HG03108 (cell line): ENCODE data around the gene C17orf75.

Source experiments
- ATAC-seq: cut with Tn5 transposase; IDR thresholded peaks from one replicate; pipeline ENCODE4 v1.9.1; 2021; ENCODE audit warnings: moderate library complexity; ENCODE audit not compliant: unreplicated experiment

The C17orf75 gene

DNA sequence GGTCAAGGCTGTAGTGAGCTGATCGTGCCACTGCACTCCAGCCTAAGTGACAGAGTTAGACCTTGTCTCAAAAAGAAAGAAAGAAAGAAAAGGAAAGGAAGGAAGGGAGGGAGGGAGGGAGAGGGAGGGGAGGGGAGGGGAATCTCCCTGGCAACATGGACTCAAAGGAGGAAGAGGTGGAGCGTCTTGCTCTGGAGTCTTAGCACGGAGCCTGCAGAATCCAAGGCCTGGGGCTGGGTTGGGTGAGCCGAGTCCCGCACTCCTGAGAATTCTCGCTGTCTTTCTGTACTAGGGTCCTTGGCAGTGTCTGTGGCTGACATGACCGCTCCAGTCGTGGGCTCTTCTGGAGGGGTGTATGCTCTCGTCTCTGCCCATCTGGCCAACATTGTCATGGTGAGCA lies 36.9 kb downstream of the C17orf75 start:
- ATAC-seq = no peak

DNA sequence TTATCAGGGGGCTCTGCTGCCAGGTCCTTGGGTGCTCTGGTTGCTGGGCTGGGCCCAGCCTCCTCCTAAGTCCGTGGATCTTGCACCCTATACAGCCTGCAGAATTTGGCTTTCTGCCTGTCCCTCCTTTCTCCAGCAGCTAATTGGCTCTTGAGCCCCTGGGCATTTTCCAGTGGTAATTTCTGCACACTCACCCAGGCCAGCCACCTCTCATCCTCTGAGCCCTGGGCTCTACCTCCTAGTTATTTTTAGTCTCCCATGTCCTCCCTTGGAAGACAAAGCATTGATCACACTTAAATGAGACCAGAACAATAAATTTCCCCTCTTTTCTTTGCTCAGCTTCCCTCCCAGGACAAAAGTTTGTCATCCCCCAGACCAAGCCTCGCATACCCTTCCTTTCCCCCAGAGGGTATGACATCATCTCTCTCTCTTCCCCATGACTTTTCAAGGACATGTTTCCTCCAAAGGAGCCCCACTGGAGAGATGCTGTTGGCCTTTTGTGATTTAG lies 38.1 kb downstream of the C17orf75 start:
- no peak for ATAC-seq

DNA sequence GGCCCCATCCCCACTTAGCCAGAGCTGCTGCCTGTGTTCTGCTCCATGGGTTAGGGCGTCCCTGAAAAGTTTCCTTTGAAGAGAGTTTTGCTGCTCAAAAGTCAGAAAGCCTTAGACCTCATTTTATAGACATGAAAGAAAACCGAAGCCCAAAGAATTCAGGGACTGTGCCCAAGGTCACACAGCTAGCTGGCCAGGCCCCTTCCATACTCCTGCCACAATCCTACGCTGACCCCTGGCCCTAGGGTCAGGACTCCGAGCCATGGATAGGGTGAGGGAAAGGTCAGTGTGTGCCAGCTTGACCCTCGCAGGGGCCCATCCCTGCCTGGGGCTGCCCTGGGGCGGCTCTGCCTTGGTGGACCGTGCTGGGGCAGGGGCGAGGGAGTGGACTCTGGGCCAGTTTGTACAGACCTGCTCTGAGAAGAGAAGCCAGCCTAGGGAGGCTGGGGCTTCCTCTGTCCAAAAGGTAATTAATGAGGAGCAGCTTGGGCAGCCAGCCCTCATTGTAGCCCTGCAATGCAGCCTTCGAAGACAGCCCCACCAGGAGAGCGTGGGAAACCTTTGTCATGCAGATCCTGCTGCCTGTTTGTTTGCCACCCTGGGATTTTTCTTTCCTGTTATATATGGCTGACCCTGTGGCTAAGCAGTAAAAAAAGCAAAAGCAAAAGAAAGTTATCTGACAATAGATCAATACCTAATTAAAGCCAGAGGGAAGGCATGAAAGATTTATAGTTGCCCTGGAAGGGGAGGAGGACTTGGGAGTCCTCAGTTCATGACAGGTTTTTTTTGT lies 38.9 kb downstream of the C17orf75 start:
- ATAC-seq = no peak

DNA sequence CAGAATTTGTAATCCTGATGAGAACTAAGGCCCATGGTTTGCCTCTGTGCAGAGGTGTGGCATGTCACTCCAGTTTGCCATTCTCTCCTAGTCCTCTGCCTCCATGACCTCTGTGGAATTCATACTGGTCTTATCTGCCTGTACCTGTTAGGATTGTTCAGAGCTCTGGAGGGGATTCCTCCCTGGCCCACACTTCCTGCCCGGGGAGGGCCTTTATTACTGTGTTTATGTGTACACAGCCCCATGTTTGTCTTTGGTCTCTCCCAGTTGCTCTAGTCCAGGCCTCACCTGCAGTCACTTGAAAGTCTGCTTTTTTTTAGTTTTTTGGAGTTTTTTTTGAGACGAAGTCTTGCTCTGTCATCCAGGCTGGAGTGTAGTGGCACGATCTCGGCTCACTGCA lies 39.9 kb downstream of the C17orf75 start:
- no peak for ATAC-seq

DNA sequence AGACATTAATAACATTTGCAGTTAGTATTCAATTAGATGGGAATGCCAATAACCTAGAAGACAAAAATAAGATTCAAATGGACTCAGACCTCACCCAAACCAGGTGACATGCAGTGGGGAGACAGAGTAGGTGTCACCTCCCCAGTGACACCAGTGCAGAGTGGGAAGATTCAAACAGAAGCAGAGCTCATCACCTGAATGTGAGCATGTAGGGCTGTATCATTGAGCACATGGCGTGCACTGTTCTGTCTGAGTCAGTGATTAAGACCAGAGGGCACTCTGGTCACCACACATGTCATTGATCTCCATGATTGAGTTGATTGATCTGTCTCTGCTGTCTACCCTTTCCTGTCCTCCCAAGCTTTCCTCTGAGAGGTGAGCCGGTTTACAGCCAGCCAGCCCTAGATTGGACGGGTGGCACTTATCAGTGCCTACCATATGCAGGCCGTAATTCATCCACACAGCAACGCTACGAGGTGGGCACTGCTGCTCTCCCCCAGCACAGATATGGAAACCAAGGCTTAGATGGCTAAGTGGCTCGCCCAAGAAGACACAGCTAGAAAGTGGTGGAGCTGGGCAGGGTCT lies 42.3 kb downstream of the C17orf75 start:
- ATAC-seq = no peak

DNA sequence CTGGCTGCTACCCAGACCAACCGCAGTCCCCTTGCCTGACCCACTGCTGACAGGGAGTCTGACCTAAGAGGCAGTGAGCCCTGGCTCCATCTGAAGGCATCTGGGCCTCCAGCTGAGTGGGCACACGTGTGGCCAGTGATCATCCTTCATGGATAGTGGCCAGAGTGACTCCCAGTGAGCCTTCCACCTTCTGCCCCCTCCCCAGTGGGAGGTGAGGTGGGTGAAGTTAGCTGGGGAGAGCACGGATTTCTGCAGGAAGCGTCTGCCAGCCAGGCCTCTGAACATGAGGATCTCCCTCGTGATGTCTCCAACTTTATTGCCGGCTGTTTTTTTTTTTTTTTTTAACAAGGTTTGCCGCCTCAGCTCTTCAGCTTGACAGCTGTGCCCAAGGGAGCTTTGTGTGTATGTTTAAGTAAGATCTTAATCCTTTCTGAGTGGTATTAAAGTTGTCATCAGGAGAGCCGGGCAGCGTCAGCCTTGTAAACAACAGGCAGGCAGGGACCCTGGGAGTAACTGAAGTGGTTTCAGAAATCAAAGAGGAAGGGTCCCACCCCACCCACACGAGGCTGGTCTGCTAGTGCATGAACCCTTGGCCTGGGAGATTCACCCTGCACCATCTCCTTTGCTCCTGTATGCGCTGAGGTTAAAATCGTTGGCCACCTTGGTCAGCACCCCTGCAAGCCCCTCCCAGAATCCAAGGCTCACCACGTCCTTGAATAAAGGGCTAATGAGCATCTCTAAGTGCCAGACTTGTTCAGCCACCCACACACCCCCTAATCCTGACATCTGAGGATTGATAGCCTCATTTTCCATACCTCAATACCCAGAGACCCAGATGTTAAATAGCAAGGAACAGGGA lies 43.0 kb downstream of the C17orf75 start:
- no peak for ATAC-seq

DNA sequence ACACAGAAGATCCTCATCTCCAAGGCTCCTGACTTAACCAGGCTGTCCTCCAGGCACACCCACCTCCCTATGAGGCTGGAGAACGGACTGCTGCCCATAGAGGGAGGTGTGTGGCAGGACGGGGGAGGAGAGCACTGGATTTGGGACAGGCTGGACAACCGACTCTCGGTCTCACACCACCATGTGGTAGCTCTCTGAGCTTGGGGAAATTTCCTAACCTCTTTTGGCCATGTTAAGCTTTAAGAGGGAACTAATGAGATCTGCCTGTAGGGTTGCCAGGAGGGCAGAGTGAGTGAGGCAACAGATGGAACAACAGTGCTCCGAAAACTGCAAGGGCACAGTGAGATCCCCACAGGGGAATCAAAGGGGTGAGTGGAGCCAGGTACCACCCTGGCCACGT lies 43.7 kb downstream of the C17orf75 start:
- no peak for ATAC-seq

DNA sequence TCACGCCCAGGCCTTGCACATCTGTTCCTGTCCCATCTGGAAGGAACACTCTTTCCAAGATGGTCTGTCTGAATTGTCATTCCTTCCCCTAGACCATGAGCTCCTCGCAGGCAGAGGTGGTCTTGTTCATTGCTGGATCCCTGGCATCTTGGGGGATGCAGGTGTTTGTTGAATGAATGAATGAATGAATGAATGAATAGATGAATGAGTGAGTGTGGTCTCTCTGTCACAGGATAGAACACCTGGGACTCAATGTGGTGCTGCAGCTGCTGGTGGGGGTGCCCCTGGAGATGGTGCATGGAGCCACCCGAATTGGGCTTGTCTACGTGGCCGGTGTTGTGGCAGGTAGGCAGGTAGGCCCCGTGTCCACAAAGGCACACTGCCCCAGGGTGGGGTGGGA lies 44.1 kb downstream of the C17orf75 start:
- ATAC-seq = no peak

DNA sequence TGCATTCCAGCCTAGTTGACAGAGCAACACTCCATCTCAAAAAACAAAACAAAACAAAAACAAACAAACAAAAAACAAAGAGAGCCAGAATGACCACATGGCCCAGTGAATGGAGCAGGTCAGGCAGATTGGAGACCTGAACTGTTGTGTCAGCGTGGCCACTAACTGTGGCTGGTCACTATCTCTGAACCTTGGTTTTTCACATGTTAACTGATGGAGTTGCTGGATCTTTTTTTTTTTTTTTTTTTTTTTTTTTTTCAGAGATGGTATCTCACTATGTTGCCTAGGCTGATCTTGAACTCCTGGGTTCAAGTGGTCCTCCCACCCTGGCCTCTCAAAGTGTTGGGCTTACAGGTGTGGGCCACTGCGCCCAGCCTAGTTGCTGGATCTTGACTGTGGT lies 44.5 kb downstream of the C17orf75 start:
- no peak for ATAC-seq

DNA sequence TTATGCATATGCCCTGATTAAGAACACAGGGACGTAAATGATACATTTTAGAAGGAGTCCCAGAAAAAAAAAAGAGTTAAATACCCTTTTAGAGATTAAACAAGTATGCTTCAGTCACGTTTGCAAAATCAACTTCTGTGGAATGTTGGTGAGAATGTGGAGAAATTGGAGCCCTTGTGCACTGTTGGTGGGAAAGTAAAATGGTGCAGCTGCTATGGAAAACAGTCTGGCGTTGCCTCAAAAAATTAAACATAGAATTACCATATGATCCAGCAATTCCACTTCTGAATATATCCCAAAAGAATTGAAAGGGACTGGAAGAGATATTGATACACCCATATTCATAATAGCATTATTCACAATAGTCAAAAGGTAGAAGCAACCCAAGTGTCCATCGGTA lies 49.9 kb downstream of the C17orf75 start:
- no peak for ATAC-seq

DNA sequence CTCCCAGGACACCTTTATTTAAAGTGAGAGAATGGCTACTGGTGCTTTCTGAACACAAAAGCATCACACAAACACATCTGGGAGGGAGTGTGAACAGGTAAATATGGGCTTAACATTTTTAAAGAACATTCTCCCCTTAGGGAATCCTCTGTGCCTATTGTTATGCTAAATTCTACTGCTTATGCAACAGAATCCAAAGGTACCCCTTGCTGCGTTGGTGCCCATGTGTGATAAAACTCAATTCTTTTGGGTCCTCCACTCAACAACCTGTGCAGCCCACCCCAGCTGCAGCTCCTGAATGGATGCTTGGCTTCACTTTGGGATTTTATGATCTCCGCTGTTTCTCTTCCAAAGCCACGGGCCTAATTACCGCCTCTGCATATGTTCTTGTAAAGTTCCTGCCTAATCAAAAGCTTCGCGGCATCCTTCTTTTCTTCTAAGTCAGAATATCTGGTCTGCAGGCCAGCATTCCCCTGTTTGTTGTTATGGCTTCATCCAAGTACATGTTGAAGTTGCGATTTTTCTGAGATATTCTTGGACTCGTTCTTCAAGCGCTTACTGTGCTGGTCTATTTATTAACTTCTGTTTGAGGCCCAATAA lies 52.4 kb downstream of the C17orf75 start:
- ATAC-seq = no peak

DNA sequence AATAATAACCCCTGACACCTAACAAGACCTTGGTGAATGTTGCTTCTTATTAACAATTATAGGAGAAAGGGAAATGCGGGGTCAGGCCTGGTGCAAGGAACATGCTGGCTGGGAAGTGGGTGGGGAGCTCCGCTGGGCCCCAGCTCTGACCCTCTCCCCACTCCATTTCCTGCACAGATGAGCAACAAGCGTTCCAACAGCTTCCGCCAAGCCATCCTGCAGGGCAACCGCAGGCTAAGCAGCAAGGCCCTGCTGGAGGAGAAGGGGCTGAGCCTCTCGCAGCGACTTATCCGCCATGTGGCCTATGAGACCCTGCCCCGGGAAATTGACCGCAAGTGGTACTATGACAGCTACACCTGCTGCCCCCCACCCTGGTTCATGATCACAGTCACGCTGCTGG lies 53.4 kb downstream of the C17orf75 start:
- ATAC-seq = no peak

DNA sequence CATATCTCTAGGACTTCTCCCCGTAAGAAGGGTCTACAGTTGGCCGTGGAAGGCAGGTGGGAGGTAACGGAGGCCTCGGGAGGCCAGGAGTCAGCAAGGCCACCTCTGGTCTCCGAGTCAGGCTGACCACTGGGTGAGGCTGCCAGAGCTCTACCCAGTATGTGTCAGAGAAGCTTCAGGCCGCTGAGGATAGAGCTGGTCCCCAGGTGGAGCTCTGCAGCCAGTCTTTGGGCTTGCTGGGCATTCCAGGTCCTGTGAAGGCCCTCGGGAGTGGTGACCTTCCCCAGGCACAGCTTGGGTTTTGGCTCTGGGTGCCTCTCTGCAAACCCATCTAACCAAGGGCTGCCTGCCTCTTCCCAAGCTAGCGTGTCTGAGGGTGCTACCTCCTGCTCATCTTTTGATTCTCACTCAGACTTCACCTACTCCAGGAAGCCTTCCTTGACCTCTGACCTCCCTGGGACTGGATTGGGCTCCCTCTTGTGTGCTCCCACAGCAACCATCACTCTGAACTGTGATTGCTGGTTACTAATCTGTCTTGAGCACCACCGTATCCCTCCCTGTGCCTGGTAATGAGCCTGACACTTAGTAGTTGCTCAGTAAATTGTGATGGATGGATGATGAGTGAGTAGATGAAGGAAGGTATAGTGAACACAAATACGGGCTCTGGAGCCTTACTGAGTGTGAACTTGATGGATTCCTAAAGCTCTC lies 54.0 kb downstream of the C17orf75 start:
- ATAC-seq = no peak

DNA sequence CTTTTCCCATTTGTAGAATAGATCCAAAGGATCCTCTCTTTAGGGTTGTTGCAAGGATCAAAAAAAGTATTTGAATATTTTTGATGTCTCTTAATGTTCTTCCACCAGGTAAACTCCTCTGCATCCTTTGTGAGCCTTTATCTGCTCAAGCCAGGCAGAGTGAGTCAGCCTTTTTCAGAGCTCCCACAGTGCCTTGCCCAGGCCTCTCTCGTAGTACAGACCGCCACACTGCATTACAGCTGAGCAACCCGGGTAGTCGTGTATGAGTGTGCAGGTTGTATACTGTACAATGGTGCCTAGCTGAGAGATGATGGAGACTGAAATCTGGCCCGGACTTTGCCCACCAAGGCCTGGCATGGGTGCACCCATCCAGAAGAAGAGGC lies 55.5 kb downstream of the C17orf75 start:
- no peak for ATAC-seq

DNA sequence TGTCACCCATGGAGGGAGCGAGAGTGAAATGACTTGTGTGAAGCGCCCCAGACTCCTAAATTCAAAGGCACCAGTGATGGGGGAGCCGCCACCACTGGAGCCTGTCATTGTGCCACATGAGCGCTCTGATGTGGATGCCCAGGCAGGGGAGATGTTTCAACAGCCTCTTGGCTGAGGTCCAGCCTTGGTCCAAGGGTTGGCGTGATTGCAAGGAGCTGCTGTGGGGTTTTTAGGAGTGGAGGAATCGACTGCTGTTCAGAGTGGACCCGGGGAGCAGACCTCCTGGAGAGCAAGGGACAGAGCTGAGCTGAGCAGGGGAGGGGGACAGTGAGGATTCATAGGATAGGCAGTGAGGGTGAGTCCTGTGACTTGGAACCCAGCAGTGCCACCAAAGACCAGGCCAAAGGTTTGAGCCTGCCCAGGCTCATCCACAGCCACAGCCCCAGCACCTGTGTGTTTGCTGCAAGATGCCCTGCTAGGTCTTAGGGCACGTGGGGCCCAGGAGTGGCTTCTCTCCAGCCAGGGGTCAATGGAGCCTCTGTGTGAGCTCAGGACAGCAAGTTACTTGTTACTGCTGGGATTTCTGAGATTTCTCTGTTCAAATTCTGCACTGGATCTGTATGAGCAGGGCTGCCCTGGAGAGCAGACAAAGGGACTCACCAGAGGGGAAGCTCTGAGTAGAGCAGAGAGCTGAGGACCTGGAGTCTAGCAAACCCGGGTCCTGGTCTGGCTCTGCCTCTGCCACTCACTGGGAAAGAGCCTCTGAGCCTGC lies 56.0 kb downstream of the C17orf75 start:
- no peak for ATAC-seq

DNA sequence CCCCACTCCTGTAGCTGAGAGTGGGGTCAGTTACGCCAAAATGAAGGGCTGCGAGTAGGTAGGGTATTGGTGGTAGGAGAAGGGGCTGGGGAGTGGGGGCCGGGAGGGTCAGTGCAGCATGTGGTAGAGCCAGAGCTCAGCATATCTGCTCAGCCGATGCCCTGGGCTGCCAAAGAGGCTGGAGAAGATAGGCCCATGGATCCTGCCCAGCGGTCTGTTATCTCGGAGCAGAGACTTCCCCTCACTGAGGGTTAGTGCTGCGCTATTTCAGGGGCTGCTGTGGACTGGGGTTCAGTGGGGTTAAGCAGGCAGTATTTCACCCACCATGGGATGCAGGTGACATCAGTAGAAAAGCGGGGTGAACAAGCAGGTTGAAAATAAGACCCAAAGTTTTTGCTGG lies 56.7 kb downstream of the C17orf75 start:
- ATAC-seq = no peak

DNA sequence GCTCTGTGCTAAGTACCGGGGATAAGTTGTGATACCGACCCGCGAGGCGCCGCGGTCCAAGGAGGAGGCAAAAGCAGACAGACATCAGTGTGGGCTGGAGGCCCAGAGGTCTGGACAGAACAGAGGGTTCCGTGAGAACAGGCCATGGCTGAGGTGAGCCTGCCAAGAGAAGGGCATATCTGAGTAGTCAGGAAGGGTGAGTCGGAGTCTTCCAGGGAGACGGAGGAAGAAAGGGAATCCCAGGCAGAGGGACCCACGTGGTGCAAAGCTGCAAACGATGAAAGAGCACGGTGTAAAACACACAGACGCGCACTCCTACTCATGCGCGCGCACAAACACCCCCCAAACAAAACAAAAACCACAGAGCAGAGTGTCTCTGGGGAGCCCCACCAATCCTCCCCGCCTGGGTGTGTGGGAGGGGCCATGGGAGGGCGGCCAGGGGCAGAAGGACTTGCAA lies 58.2 kb downstream of the C17orf75 start:
- ATAC-seq = no peak

DNA sequence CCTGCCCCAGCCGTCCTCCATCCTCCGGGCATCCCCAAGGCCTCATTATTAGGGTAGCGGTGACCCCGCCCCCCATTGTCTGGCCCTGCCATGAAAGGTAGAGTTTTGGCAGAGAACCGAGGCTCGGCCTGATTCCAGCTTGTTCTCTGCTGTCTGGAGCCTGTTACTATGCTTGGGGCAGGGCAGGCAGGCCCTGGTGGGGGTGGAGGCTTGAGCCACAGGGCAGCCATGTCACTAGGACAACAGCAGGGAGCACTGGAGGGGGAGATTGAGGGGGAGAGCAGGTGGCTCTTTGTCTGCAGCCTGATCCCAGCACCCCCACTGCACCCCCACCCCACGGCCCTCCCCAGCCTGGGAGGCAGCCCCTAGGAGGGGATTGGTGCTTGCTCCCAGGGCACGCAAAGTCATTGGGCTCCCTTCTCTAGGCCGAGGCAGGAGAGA lies 60.9 kb downstream of the C17orf75 start:
- ATAC-seq = no peak

DNA sequence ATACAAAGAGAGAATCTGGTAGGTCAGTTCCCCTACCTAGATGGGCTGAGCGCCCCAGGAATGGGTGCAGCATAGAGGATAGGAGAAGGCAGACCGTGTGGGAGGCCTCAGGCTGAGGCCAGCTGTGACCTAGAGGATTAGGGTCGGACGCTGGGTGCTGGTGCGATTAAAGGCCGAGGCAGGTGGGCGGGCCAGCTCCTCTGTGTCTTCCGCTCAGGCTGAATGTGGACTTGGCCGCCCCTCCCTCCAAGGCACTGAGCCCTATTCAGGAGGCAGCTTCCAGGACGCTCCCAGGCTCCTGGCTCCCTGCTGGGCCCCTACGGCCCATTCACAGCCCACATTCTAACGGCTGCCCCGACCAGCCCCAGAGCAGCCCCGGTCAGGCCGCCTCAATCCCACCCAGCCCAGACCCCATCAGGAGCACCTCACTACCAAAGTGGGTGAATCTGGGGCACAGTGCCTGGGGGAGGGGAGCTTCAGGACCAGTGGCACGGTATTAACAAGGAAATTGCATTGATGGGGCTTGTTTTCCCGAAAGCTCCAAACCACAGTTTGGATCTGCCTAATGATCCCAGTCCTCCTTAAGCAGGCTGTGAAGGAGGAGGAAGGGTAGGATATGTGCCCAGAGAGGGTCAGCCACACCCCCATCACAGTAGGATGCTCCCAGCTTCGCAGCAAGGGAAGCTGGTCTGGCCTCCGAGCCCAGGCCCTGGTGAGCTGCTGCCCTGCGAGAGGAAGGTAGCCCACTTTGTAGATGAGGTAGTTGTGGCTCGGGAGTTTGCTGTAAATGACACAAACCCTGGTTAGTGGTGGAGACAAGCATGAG lies 61.9 kb downstream of the C17orf75 start:
- ATAC-seq = no peak
